ENCODE measurements around the gene NKX1-1.

The NKX1-1 gene

GRCh38 chr4:1355378-1355777 is 50.9 kb downstream of the NKX1-1 start:
- DNase-seq, result no peak
- intact Hi-C loops (cut with DNase I), result loop anchor here (5.0 to 10.0 kb wide), 2 partner anchors 272 to 369 kb away; partner anchors contain the start of genes TACC3 and TMEM129

DNA sequence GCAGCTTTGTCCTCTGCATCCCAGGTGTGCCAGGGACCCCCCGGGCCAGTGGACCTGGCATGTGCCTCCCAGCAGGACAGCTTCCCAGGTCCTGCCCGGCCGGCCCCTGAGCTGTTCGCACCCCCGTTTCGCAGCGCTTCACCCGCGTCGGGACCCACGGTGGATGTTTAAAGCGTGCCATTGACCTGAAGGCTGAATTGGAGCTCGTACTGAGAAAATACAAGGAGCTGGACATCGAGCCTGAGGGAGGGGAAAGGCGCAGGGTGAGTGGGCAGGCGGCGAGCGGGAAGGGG is 51.3 kb downstream of the NKX1-1 start:
- intact Hi-C loops (cut with DNase I), result loop anchor here (5.0 to 10.0 kb wide), 2 partner anchors 272 to 370 kb away; partner anchors contain the start of genes TACC3 and TMEM129
- DNase-seq, result no peak

DNA sequence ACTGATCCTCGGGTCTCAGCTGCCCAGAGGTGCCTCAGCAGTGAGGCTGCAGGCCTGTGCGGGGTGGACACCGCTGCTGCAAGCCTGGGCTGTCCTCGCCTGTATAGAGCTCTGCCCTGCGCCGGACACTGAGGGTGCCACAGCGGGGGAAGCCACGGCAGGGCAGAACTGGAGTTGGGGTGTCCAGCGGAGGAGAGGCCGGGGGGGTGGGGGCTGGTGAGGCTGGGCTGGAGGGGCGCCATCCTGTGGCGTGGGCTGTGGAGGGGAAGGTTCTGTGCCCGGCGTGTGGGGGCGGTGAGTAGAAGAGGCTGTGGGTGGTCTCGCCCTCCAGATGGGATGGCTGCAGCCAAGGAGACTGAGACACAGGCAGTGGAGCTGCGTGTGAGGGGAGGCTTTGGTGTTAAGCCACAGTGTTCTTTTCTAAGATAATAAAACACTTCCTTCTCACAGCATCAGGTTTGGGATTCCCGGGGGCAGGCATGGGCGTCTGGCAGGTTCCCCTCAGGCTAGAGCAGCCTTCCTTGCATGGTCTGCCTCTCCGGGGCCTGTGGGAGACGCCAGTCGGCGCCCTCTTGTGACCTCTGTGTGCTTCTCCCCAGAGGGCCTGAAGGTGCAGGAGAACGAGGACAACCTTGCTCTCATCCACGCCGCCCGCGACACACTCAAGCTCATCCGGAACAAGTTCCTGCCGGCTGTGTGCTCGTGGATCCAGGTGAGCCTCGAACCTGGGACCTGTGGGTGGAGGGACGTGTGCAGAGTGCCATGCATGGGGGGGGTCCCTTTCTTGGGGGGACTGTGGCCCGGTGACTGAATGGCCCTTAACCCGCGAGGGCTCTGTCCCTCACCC is 51.9 kb downstream of the NKX1-1 start:
- no peak for DNase-seq
- intact Hi-C loops (cut with DNase I), result loop anchor here (10.0 kb wide), 1 partner anchor 370 kb away; the partner anchor contains the start of genes TACC3 and TMEM129

DNA sequence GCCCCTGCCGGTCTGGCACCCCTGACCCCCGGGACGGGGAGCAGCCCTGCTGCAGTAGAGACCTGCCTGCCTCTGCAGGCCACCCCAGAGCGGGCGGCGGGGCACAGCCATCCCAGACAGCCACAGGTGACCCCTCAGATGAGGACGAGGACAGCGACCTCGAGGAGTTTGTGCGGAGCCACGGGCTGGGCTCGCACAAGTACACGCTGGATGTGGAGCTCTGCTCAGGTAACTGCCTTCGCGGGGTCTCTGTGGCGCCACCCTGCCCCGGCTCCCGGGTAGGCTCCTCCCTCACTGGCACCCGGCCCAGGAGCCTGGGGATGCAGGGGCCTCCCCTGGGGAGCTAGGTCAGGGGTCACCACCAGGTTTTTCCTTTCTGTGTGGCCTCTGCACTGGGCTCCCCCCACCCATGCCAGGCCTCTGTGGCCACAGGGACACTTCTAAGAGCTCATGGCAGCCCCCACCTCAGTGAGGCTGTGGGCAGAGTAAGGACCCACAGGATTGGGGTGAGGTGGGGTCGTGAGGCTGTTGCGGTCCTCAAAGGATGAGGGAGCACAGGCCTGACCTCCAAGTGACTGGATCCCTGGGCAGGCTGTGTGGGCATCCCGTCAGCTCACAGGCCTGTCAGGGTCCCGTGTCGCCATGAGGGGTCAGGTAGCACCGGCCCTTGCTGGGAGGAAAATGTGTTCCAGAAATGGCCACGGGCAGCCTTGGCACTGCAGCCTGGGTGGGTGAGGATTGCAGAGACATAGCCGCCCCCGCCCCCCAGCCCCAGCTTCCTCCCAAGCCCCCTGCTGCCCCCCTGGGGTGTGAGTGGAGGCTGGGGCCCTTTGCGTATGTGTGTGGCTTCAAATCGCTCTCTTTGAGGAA is 52.8 kb downstream of the NKX1-1 start:
- intact Hi-C loops (cut with DNase I), result loop anchor here (10.0 kb wide), 1 partner anchor 371 kb away; the partner anchor contains the start of genes TACC3 and TMEM129
- no peak for DNase-seq
